ENCODE measurements around the gene TET2. TPM values are rescaled to one million over a fixed set of nuclear protein-coding genes. Genes with fewer than 3 reads are reported as not detected.

Gene TET2
- total RNA-seq, 1 donor from 2014 or later: 29.8 TPM

Small RNA genes within 50 kb of the gene (small RNA-seq; reads per million reads assigned to genes)
- not detected for gene RF00322
- not detected for gene RN7SL89P

Measured in frontal cortex (tissue), 1 donor.